ENCODE data around the gene FGF23.

GRCh38 chr12:4388032-4388431 lies 8.5 kb upstream of the FGF23 start:
- no peak for TF ChIP-seq GATA2 (IDR thresholded peaks at IDR 0.05; ENCODE audit: low read depth, low read length)
- no peak for TF ChIP-seq GATA3 (IDR thresholded peaks at IDR 0.05; ENCODE audit: low read depth, low read length)
